GM21786 (cell line): ENCODE results near the gene TRIO.

Source experiments
- ATAC-seq: cut with Tn5 transposase; IDR thresholded peaks from one replicate; pipeline ENCODE4 v1.9.1; 2021; ENCODE audit not compliant: unreplicated experiment

Gene TRIO

GRCh38 chr5:14492331-14492964 is 349.3 kb downstream of the TRIO start:
- no peak for ATAC-seq

GRCh38 chr5:14495301-14495700 is 352.2 kb downstream of the TRIO start:
- ATAC-seq = no peak

GRCh38 chr5:14497311-14497710 is 354.2 kb downstream of the TRIO start:
- no peak for ATAC-seq

- ATAC-seq = no peak
These were observed 358.5 kb downstream of the TRIO start for GRCh38 chr5:14501353-14502293.

- ATAC-seq = no peak
These were observed 359.1 kb downstream of the TRIO start for GRCh38 chr5:14502294-14502690.

- ATAC-seq = no peak
These were observed 360.0 kb downstream of the TRIO start for GRCh38 chr5:14503017-14503680.

- ATAC-seq = no peak
These were observed 360.7 kb downstream of the TRIO start for GRCh38 chr5:14503681-14504331.

GRCh38 chr5:14504332-14504727 is 361.2 kb downstream of the TRIO start:
- no peak for ATAC-seq

- ATAC-seq = no peak
These were observed 361.7 kb downstream of the TRIO start for GRCh38 chr5:14504816-14505215.

- ATAC-seq = no peak
These were observed 362.4 kb downstream of the TRIO start for GRCh38 chr5:14505310-14506139.

GRCh38 chr5:14506140-14506538 is 363.0 kb downstream of the TRIO start:
- no peak for ATAC-seq

- no peak for ATAC-seq
These were observed 363.5 kb downstream of the TRIO start for GRCh38 chr5:14506661-14507060.

GRCh38 chr5:14507156-14507941 is 364.2 kb downstream of the TRIO start:
- no peak for ATAC-seq

- ATAC-seq = no peak
These were observed 364.9 kb downstream of the TRIO start for GRCh38 chr5:14508046-14508445.

GRCh38 chr5:14509556-14509955 is 366.4 kb downstream of the TRIO start:
- ATAC-seq = no peak

GRCh38 chr5:14510156-14510734 is 367.1 kb downstream of the TRIO start:
- ATAC-seq = no peak

GRCh38 chr5:14510880-14511279 is 367.7 kb downstream of the TRIO start:
- ATAC-seq = no peak

GRCh38 chr5:14512574-14512973 is 369.4 kb downstream of the TRIO start:
- no peak for ATAC-seq

- ATAC-seq = no peak
These were observed 370.1 kb downstream of the TRIO start for GRCh38 chr5:14513266-14513665.
